GM12878 (cell line): ENCODE data around the gene CYP27A1.

Experiments used
- FOXK2 ChIP-seq: fragments of 450-650 bp; IDR thresholded peaks from 2 replicates; pipeline ENCODE4 v1.6.1; 2017; ENCODE audit warnings: mild to moderate bottlenecking, moderate library complexity
- PAX5 ChIP-seq: IDR thresholded peaks from 2 replicates; pipeline ENCODE4 v1.6.1; 2011; ENCODE audit warnings: low read depth, low read length, borderline replicate concordance
- PML ChIP-seq: IDR thresholded peaks from 2 replicates; pipeline ENCODE4 v1.6.1; 2012; ENCODE audit warnings: low read length, inconsistent platforms
- RAD21 ChIP-seq: IDR thresholded peaks from 2 replicates; pipeline ENCODE4 v1.6.1; 2011; ENCODE audit warnings: mild to moderate bottlenecking, low read depth, low read length, moderate library complexity; ENCODE audit not compliant: insufficient read depth
- REST ChIP-seq: IDR thresholded peaks from 2 replicates; pipeline ENCODE4 v1.6.1; 2012; ENCODE audit warnings: mild to moderate bottlenecking, low read depth, low read length
- YY1 ChIP-seq: IDR thresholded peaks from 2 replicates; pipeline ENCODE4 v1.6.1; 2011; ENCODE audit warnings: low read depth, mild to moderate bottlenecking, low read length
- TF ChIP-seq, protein P1 (sequence below), 3 experiments: IDR thresholded peaks in 2 of 3; conservative IDR thresholded peaks in 1 of 3; 2 replicates each; pipeline ENCODE4 v1.5.1; 2011; ENCODE audit warnings: low read depth in 3 of 3, low read length in 3 of 3, mild to moderate bottlenecking in 3 of 3, control low read depth in 2 of 3, moderate library complexity in 2 of 3, inconsistent platforms in 1 of 3, mixed read lengths in 1 of 3; ENCODE audit not compliant: control insufficient read depth in 2 of 3, insufficient read depth in 1 of 3; ENCODE audit errors: extremely low read depth in 1 of 3

DNA sequence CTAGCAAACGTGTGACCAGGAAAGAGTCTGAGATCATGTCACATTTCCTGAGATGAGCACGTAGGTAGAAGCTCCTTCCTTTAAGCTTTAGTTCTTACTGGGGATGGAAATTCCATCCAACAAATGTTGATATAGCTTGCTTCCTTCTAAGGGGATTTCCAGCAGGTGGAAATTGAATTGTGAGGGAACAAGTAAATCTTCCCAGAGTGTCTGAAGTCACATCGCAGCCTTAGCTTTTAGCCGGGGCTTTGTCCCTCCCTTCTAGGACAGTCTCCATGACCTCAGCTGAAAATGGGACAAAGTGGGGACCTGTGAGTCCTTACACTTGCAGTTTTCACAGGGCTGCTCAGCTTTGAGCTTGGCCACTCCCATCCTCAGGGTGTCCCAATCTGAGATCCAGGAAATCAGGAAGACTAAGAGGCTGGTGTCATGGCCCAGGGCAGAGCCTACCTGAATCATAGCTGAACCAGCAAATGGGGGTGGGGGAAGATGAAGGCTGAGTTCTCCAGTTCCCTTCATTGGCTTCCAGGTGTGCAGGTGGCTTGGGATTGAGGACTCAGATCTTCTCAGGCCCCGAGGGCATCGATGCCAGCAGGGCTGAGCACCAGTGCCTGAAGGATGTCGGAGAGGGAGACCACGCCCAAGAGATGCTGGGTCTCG lies 41.4 kb downstream of the CYP27A1 start:
- TF ChIP-seq PAX5: no peak
- TF ChIP-seq, protein P1, sequence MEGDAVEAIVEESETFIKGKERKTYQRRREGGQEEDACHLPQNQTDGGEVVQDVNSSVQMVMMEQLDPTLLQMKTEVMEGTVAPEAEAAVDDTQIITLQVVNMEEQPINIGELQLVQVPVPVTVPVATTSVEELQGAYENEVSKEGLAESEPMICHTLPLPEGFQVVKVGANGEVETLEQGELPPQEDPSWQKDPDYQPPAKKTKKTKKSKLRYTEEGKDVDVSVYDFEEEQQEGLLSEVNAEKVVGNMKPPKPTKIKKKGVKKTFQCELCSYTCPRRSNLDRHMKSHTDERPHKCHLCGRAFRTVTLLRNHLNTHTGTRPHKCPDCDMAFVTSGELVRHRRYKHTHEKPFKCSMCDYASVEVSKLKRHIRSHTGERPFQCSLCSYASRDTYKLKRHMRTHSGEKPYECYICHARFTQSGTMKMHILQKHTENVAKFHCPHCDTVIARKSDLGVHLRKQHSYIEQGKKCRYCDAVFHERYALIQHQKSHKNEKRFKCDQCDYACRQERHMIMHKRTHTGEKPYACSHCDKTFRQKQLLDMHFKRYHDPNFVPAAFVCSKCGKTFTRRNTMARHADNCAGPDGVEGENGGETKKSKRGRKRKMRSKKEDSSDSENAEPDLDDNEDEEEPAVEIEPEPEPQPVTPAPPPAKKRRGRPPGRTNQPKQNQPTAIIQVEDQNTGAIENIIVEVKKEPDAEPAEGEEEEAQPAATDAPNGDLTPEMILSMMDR (IDR thresholded peaks at IDR 0.05 in 2 of 3, conservative IDR thresholded peaks at IDR 0.05 in 1 of 3; ENCODE audit: control insufficient read depth in 2 of 3, extremely low read depth in 1 of 3, insufficient read depth in 1 of 3, low read depth in 3 of 3, low read length in 3 of 3): no peak
- no peak for TF ChIP-seq RAD21
- no peak for TF ChIP-seq PML
- TF ChIP-seq YY1: no peak
- TF ChIP-seq REST: no peak
- no peak for TF ChIP-seq FOXK2
